Osteocyte (in vitro differentiated cells): ENCODE results near the gene CACNG4. TPM values are rescaled to one million over a fixed set of nuclear protein-coding genes. Genes with fewer than 3 reads are reported as not detected.
A peak's percentile ranks its signal among the peaks of the same experiment; 100 is the strongest.
"Not testable (repeated sequence)": the region's sequence is repeated elsewhere in the genome, so short reads cannot be mapped to it uniquely, and the experiment has no call there.

ENCODE experiments used
- DNase-seq: peaks from one replicate; pipeline ENCODE4 v3.0.0; 2021; ENCODE audit warnings: mixed read lengths; ENCODE audit not compliant: unreplicated experiment; ENCODE audit errors: extremely low spot score
- H3K27ac Mint-ChIP-seq: one replicate; pipeline ENCODE4 v1.8.0; 2021; ENCODE audit warnings: mild to moderate bottlenecking, mixed read lengths; ENCODE audit not compliant: unreplicated experiment
- H3K27me3 Mint-ChIP-seq: one replicate; pipeline ENCODE4 v1.8.0; 2021; ENCODE audit warnings: mixed read lengths; ENCODE audit not compliant: unreplicated experiment
- H3K36me3 Mint-ChIP-seq: one replicate; pipeline ENCODE4 v1.8.0; 2021; ENCODE audit warnings: mixed read lengths; ENCODE audit not compliant: unreplicated experiment
- H3K4me1 Mint-ChIP-seq: one replicate; pipeline ENCODE4 v1.8.0; 2021; ENCODE audit warnings: mixed read lengths; ENCODE audit not compliant: unreplicated experiment
- H3K4me3 Mint-ChIP-seq: one replicate; pipeline ENCODE4 v1.8.0; 2021; ENCODE audit warnings: mild to moderate bottlenecking, moderate library complexity, mixed read lengths; ENCODE audit not compliant: unreplicated experiment
- H3K9me3 Mint-ChIP-seq: one replicate; pipeline ENCODE4 v1.8.0; 2021; ENCODE audit warnings: mixed read lengths; ENCODE audit not compliant: unreplicated experiment
- total RNA-seq: library from RNA; stranded (reverse); gene quantifications from 2 replicates; pipeline ENCODE4 v1.2.1, GENCODE V29; 2021
- TF ChIP-seq, protein P1 (sequence below): fragments of 200-600 bp; sonication (generic); IDR thresholded peaks from 2 replicates; pipeline ENCODE4 v1.5.0; 2021; ENCODE audit warnings: antibody characterized with exemption, mild to moderate bottlenecking, moderate library complexity

The CACNG4 gene
- total RNA-seq, 1 donor from 2014 or later: 5.6 TPM

DNA sequence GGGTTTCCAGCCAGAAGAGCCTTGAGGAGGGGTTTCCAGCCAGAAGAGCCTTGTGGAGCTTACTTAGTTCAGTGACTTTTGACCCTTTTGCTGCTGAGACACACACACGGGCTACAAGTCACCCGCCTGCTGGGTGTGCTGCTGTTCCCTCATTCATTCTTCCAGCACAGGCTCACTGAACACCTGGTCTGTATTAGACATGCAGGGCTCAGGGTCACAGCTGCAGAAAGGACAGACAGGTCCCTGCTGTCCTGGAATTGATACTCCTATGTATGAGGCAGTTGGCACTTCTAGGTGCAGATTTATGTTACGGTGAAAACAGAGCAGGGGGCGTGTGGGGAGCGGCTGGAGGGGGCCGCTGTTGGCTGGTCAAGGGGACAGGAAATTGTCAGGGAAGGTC, 6.8 kb downstream of the CACNG4 start:
- Mint-ChIP-seq H3K4me1 (peaks cover 3% of the 10 kb centered on the region), H3K27me3 (peaks cover 13% of the 10 kb centered on the region)

DNA sequence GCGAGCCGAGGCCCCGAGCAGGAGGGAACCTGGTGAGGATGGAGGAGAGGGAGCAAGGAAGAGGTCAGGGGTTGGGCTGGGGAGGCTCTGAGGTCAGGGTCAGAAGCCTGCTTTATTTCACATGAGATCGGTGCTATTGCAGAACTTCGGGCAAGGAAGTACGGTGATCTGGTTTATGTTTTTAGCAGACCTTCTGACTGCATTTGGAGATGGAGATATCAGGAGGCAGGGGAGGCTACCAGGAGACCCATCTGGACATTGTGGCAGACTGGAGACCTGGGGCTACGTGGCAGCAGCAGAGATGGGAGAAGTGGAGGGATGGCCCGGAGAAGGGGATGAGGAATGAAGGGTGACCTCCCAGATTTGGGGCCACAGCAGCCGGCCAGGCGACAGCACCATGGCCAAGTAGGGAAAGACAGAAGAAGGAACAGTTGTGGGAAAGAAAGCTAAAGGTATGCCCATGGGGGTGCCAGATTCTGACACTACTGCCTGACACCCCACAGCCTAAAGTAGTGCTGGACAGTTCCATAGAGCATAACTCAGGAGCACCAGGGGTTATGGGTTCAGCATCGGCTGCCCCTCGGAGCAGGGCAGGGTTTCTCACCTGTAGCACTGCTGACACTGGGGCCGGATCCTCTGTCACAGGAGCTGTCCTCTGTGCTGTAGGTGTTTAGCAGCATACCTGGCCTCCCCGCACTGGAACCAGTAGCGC, 7.4 kb downstream of the CACNG4 start:
- DNase-seq: no peak
- peaks cover 8% of the 10 kb centered on the region for H3K27me3 Mint-ChIP-seq
- no peak overlapping the region for H3K27ac Mint-ChIP-seq
- H3K36me3 Mint-ChIP-seq: no peaks in the 10 kb centered on the region
- TF ChIP-seq, protein P1, sequence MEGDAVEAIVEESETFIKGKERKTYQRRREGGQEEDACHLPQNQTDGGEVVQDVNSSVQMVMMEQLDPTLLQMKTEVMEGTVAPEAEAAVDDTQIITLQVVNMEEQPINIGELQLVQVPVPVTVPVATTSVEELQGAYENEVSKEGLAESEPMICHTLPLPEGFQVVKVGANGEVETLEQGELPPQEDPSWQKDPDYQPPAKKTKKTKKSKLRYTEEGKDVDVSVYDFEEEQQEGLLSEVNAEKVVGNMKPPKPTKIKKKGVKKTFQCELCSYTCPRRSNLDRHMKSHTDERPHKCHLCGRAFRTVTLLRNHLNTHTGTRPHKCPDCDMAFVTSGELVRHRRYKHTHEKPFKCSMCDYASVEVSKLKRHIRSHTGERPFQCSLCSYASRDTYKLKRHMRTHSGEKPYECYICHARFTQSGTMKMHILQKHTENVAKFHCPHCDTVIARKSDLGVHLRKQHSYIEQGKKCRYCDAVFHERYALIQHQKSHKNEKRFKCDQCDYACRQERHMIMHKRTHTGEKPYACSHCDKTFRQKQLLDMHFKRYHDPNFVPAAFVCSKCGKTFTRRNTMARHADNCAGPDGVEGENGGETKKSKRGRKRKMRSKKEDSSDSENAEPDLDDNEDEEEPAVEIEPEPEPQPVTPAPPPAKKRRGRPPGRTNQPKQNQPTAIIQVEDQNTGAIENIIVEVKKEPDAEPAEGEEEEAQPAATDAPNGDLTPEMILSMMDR: no peak
- H3K4me3 Mint-ChIP-seq: no peak overlapping the region
- no peaks in the 10 kb centered on the region for H3K4me1 Mint-ChIP-seq
- H3K9me3 Mint-ChIP-seq: no peaks in the 10 kb centered on the region

More for the DNA sequence above, 6.8 kb downstream of the CACNG4 start:
- H3K36me3 Mint-ChIP-seq: no peaks in the 10 kb centered on the region
- no peak overlapping the region for H3K27ac Mint-ChIP-seq
- TF ChIP-seq, protein P1: no peak
- no peaks in the 10 kb centered on the region for H3K9me3 Mint-ChIP-seq
- no peak overlapping the region for H3K4me3 Mint-ChIP-seq
- no peak for DNase-seq

DNA sequence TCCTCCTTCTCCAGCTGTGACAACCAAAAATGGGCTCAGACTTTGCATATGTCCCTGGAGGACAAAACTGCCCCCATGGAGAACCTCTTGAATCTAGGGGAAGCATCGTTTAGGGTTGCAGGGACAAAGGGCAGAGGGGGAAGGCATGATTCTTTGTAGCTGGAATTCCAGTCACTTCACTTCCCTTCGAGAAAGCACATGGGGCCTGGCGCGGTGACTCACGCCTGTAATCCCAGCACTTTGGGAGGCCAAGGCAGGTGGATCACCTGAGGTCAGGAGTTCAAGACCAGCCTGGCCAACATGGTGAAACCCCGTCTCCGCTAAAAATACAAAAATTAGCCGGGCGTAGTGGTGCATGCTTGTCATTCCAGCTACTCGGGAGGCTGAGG, 7.9 kb downstream of the CACNG4 start:
- not testable (repeated sequence) for H3K4me3 Mint-ChIP-seq, H3K9me3 Mint-ChIP-seq, H3K27ac Mint-ChIP-seq, H3K36me3 Mint-ChIP-seq, DNase-seq, H3K27me3 Mint-ChIP-seq, H3K4me1 Mint-ChIP-seq

DNA sequence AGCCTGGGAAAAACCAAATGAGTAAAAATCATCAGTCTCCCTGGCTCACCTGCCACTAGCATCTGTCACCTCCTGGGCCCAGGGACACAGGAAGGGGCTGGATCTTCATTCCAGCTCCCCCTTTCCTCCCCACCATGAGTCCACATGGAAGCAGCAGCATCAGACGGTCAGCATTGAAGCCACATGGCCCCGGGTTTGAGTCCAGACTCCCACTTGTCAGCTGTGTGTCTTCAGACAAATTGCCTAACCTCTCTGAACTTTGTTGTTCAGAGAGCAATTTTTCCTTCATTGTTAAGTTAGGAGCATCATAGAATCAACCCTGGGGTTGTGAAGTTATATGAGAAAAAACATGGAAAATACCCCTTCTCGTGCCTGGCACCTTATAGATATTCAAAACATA, 10.7 kb downstream of the CACNG4 start:
- Mint-ChIP-seq H3K4me1 (peaks cover 8% of the 10 kb centered on the region), H3K27ac (no peak overlapping the region)

DNA sequence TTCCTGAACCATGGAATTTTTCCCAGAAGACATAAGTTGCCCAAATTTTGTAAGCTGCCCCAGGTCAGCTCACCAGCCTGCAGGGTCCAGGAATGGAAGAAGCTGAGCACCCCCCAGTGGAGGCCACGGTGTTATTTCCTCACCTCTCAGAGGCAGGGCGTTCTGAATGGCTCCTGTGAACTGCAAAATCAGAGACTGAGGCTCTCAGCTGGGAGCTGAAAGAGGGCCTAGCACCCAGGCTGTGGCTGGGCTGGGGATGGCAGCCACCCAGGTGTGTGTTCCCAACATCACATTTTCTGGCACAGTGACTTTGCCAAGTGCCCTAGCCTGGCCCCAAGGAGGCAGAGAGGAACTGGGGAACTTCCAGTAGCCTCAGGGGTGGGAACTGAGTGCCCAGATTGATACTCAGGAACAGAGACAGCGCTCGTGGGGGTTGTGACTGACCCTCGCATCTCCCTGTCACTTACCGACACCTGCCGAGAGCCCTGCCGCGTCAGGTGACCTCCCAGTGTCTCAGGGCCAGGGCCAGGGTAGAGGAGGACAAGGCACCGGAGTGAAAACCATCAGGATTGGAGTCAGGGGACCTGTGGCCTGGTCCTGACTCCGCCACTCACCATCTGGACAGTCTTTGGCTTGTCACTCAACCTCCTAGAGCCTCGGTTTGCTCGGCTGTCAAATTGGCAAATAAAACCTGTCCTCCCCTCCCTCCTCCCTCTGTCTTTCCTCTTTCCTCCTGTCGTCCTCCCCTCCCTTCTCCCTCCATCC, 11.3 kb downstream of the CACNG4 start:
- Mint-ChIP-seq H3K4me3 (no peak overlapping the region), H3K27ac (no peak overlapping the region), H3K27me3 (no peaks in the 10 kb centered on the region), H3K36me3 (no peaks in the 10 kb centered on the region), H3K4me1 (peaks cover 14% of the 10 kb centered on the region), H3K9me3 (no peaks in the 10 kb centered on the region)
- no peak for DNase-seq
- TF ChIP-seq, protein P1: peak; percentile 18

More for the DNA sequence above, 10.7 kb downstream of the CACNG4 start:
- no peaks in the 10 kb centered on the region for H3K27me3 Mint-ChIP-seq
- TF ChIP-seq, protein P1: no peak
- no peak for DNase-seq
- no peaks in the 10 kb centered on the region for H3K36me3 Mint-ChIP-seq
- H3K4me3 Mint-ChIP-seq: no peak overlapping the region
- H3K9me3 Mint-ChIP-seq: no peaks in the 10 kb centered on the region
